Measurements from ENCODE around the gene LSM5. TPM values are rescaled to one million over a fixed set of nuclear protein-coding genes. Genes with fewer than 3 reads are reported as not detected.

Gene LSM5
- total RNA-seq, 1 experiment from 2014 or later = 108 TPM

- H3K4ac ChIP-seq (ENCODE audit: low read depth, low read length) = no peak within 1 kb of the TSS
- no peak within 1 kb of the TSS for H4K8ac ChIP-seq (replicated peaks; ENCODE audit: insufficient read length, low read depth, low read length)
- peaks cover 6 to 8% of the 10 kb centered on the region in 2 experiments; a peak in 3 of 5 replicates for H3K9me3 Mint-ChIP-seq
- H2BK120ac ChIP-seq (ENCODE audit: low read depth, low read length, poor library complexity, severe bottlenecking) = no peak within 1 kb of the TSS
- H3K14ac ChIP-seq (ENCODE audit: insufficient read depth, low read length) = peak within 1 kb of the TSS; percentile 95
- H2BK15ac ChIP-seq (ENCODE audit: low read depth, low read length) = no peak within 1 kb of the TSS
- peak within 1 kb of the TSS; percentile 85 for H2AFZ ChIP-seq (ENCODE audit: low read length)
- H3K18ac ChIP-seq (ENCODE audit: insufficient read length, low read depth, low read length) = peak within 1 kb of the TSS; percentile 78
- H3K9me3 ChIP-seq (ENCODE audit: control insufficient read depth, low read depth, low read length) = no peaks in the 10 kb centered on the region
- H3K27me3 ChIP-seq (ENCODE audit: insufficient read depth, low read length) = no peaks in the 10 kb centered on the region
- peak within 1 kb of the TSS; percentile 82 for H3K9ac ChIP-seq (ENCODE audit: extremely low read depth, insufficient read length, low read length)
- no peaks in the 10 kb centered on the region for H3K79me1 ChIP-seq (ENCODE audit: insufficient read depth, low read depth, low read length, poor library complexity, severe bottlenecking)
- H4K5ac ChIP-seq (ENCODE audit: insufficient read length, low read depth, low read length) = no peak within 1 kb of the TSS
- H3K27me3 Mint-ChIP-seq (ENCODE audit: low read depth) = no peaks in the 10 kb centered on the region
- peaks cover 10% of the 10 kb centered on the region; the same call in 1 of the 2 replicates for H3K79me2 ChIP-seq (ENCODE audit: insufficient read depth, low read length)
- H3K27ac Mint-ChIP-seq = peak within 1 kb of the TSS; percentile 98 to 99 (median 99)
- no peaks in the 10 kb centered on the region for H3K4me1 ChIP-seq (ENCODE audit: insufficient read depth, low read length)
- peaks cover 12 to 17% of the 10 kb centered on the region in 2 experiments; a peak in 3 of 4 replicates for H3K4me1 Mint-ChIP-seq
- H3T11ph ChIP-seq (ENCODE audit: low read length) = no peak within 1 kb of the TSS
- peak within 1 kb of the TSS; percentile 23 for H3K56ac ChIP-seq (ENCODE audit: insufficient read length, low read depth, low read length)
- H3K36me3 Mint-ChIP-seq (ENCODE audit: insufficient read depth in 1 of 3, low read depth in 3 of 3) = peaks cover 17 to 25% (median 20%) of the 10 kb centered on the region in 3 experiments
- H3K23me2 ChIP-seq (ENCODE audit: insufficient read length, low read depth, low read length, poor library complexity, severe bottlenecking) = peaks cover 3% of the 10 kb centered on the region
- H3K23ac ChIP-seq (ENCODE audit: insufficient read length, low read depth, low read length) = no peak within 1 kb of the TSS
- H2BK20ac ChIP-seq (ENCODE audit: low read depth, low read length, poor library complexity, severe bottlenecking) = no peak within 1 kb of the TSS
- WGBS (ENCODE audit: extremely low coverage, insufficient read length, low lambda C conversion rate) = no CpG with 5 or more reads among the region's 67 CpGs
- peak; percentile 98 for DNase-seq
- peak within 1 kb of the TSS; percentile 94 to 98 for H3K4me3 Mint-ChIP-seq
- H3K27ac ChIP-seq (ENCODE audit: insufficient read length, low read depth, low read length) = peak within 1 kb of the TSS; percentile 75
- peak within 1 kb of the TSS; percentile 74 for H3K4me2 ChIP-seq (ENCODE audit: insufficient read depth, insufficient read length, low read length)
- no peaks in the 10 kb centered on the region for H4K20me1 ChIP-seq (ENCODE audit: control insufficient read depth, insufficient read depth, insufficient read length)
- no peak within 1 kb of the TSS for H2BK12ac ChIP-seq (ENCODE audit: insufficient read length, low read depth, low read length)
- H2AK5ac ChIP-seq (ENCODE audit: insufficient read length, low read length) = no peak within 1 kb of the TSS
- TF ChIP-seq, protein P1, sequence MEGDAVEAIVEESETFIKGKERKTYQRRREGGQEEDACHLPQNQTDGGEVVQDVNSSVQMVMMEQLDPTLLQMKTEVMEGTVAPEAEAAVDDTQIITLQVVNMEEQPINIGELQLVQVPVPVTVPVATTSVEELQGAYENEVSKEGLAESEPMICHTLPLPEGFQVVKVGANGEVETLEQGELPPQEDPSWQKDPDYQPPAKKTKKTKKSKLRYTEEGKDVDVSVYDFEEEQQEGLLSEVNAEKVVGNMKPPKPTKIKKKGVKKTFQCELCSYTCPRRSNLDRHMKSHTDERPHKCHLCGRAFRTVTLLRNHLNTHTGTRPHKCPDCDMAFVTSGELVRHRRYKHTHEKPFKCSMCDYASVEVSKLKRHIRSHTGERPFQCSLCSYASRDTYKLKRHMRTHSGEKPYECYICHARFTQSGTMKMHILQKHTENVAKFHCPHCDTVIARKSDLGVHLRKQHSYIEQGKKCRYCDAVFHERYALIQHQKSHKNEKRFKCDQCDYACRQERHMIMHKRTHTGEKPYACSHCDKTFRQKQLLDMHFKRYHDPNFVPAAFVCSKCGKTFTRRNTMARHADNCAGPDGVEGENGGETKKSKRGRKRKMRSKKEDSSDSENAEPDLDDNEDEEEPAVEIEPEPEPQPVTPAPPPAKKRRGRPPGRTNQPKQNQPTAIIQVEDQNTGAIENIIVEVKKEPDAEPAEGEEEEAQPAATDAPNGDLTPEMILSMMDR (conservative IDR thresholded peaks at IDR 0.05) = no peak
- H4K91ac ChIP-seq (ENCODE audit: insufficient read length, low read depth, low read length) = no peak within 1 kb of the TSS
- no peak within 1 kb of the TSS for H2BK5ac ChIP-seq (ENCODE audit: insufficient read length, low read length)
These were observed 5.3 kb upstream of the LSM5 start, which contains the start of gene AVL9 for GRCh38 chr7:32495298-32496051. Gene AVL9 (plus strand): TSS chr7:32495489. CDS start chr7:32495710, 221 bp downstream.

Measured in H9 (cell line).